HPDE6-E6E7 (cell line): ENCODE data around the gene YIPF3.
A peak's percentile ranks its signal among the peaks of the same experiment; 100 is the strongest.
"Not testable (repeated sequence)": the region's sequence is repeated elsewhere in the genome, so short reads cannot be mapped to it uniquely, and the experiment has no call there.

Experiments used
- DNase-seq: peaks from one replicate; pipeline ENCODE4 v3.0.0; 2011; ENCODE audit warnings: missing footprints; ENCODE audit errors: extremely low spot score

The YIPF3 gene

GRCh38 chr6:43493230-43493629, 23.5 kb downstream of the YIPF3 start:
- no peak for DNase-seq

- DNase-seq = no peak
Observed at GRCh38 chr6:43492673-43493072, 24.1 kb downstream of the YIPF3 start.

GRCh38 chr6:43491750-43492661, 24.7 kb downstream of the YIPF3 start:
- DNase-seq = peak; percentile 76

GRCh38 chr6:43490523-43490939, 26.2 kb downstream of the YIPF3 start:
- no peak for DNase-seq

- DNase-seq = no peak
Observed at GRCh38 chr6:43489277-43490072, 27.3 kb downstream of the YIPF3 start.

GRCh38 chr6:43488667-43489276, 28.0 kb downstream of the YIPF3 start:
- DNase-seq = no peak

GRCh38 chr6:43481591-43482236, 35.0 kb downstream of the YIPF3 start:
- peak; percentile 90 for DNase-seq

- peak; percentile 78 for DNase-seq
Observed at GRCh38 chr6:43481075-43481474, 35.7 kb downstream of the YIPF3 start.

GRCh38 chr6:43478008-43478372, 38.7 kb downstream of the YIPF3 start:
- no peak for DNase-seq

GRCh38 chr6:43477235-43478007, 39.3 kb downstream of the YIPF3 start, which contains the start of gene TJAP1:
Gene TJAP1 (plus strand): TSS chr6:43477570. CDS start chr6:43499002, 21,432 bp downstream.
- peak; percentile 84 for DNase-seq

- no peak for DNase-seq
Observed at GRCh38 chr6:43476746-43477145, 40.0 kb downstream of the YIPF3 start.

- DNase-seq = no peak
Observed at GRCh38 chr6:43475516-43475915, 41.2 kb downstream of the YIPF3 start.

- DNase-seq = no peak
Observed at GRCh38 chr6:43472515-43472914, 44.2 kb downstream of the YIPF3 start.

GRCh38 chr6:43471399-43471798, 45.3 kb downstream of the YIPF3 start:
- no peak for DNase-seq

- DNase-seq = no peak
Observed at GRCh38 chr6:43469947-43470346, 46.8 kb downstream of the YIPF3 start.

GRCh38 chr6:43468748-43469681, 47.7 kb downstream of the YIPF3 start:
- no peak for DNase-seq

GRCh38 chr6:43468240-43468639, 48.5 kb downstream of the YIPF3 start:
- DNase-seq = no peak

- no peak for DNase-seq
Observed at GRCh38 chr6:43467752-43468151, 49.0 kb downstream of the YIPF3 start.

- DNase-seq = not testable (repeated sequence)
Observed at GRCh38 chr6:43467265-43467664, 49.5 kb downstream of the YIPF3 start.

GRCh38 chr6:43465948-43466347, 50.8 kb downstream of the YIPF3 start:
- DNase-seq = no peak
